ENCODE results near the gene SBF2. TPM values are rescaled to one million over a fixed set of nuclear protein-coding genes. Genes with fewer than 3 reads are reported as not detected.

SBF2 gene
- total and polyA plus RNA-seq, 5 donors, result 10.8 to 32.2 (median 22.3) TPM

DNA sequence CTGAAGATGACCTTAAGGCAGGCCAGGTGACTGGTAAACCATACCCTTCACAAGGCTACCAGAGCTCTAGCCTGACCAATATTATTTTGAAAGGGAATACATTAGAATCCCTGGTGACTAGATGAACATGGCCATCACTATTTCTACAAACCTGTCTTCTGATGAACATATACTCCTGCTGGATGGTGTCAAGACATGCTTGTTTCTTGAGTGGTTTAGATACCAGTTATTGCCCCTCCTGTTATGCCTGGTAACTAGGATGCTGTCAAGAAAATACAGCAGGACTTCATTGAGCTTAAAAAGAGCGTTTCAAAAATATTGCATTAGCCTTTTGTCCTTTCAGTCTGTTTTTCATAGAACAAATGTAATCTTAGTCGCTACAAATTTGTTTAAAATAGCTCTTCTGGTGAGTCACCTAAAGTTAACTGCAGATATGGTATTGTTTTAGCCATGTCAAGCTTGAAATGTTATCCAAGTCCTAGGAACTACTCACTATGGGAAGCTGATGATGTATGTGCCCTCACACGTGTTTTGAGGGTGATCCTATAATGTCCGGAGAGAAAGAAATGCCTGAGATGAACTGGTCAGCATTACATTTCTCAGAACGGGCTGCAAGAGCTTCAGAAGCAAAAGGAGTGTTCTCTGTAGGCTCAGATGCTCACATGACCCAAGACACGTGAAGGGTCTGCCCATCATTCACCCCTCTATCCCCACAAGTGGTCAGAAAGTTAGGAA lies 31.4 kb upstream of the SBF2 start:
- ATAC-seq, result no peak

DNA sequence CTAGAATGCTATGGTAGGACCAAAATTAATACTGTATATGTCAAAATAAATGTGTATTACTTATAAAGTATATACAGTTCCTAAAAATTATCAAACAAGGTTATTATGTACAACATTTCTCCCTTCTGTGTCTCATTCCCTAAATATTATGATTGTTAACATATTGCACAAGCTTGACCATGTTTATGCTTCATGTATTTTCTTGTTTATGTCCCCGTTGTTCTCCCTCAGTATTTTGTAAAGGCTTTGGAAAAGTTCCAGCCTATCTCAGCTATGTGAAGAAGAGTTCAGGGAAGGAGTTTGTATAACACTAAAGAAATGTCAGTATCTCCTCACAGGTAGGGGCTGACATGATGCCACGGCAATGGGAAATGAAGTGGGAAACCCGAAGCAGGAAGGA lies 30.5 kb upstream of the SBF2 start:
- WGBS, result 68% methylated on average over 3 of the region's 3 CpGs
- H3K9me3 ChIP-seq (ENCODE audit: control insufficient read depth, low read length), result no peaks in the 10 kb centered on the region
- ATAC-seq, result no peak
- H3K4me3 ChIP-seq (ENCODE audit: low read length), result no peak overlapping the region
- no peak overlapping the region for H3K27ac ChIP-seq (ENCODE audit: low read length)
- DNase-seq, result no peak
- H3K4me1 ChIP-seq (ENCODE audit: control insufficient read depth, insufficient read depth, low read length), result peaks cover 24% of the 10 kb centered on the region
- intact Hi-C loops (cut with DNase I), result no loop called here
- H3K27me3 ChIP-seq (ENCODE audit: control insufficient read depth, insufficient read depth), result no peaks in the 10 kb centered on the region

More for the DNA sequence above, 31.4 kb upstream of the SBF2 start:
- Histone ChIP-seq H3K9me3 (ENCODE audit: control insufficient read depth, low read length) (no peaks in the 10 kb centered on the region), H3K4me3 (ENCODE audit: low read length) (no peak overlapping the region), H3K27me3 (ENCODE audit: control insufficient read depth, insufficient read depth) (no peaks in the 10 kb centered on the region), H3K4me1 (ENCODE audit: control insufficient read depth, insufficient read depth, low read length) (peaks cover 24% of the 10 kb centered on the region), H3K27ac (ENCODE audit: low read length) (peak overlapping the region; percentile 6)
- intact Hi-C loops (cut with DNase I), result no loop called here
- 51% methylated on average over 6 of the region's 6 CpGs for WGBS
- no peak for DNase-seq

DNA sequence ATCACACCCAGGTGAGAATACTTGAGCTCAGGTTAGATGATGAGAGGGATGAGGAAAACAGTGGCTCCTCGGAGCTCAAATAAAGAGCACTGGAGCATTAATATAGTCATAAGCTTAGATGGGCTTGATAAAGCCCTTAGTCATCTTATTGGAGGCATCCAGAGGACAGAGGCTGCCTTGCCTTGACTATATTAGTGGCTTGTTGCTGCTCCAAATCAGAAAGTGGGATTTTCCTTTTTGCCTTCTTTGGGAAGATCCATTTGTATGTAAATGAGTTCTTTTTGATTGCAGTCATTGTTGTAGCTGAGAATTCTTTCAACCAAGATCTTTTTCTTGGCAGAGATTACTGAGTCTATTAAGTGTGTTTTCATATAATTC lies 29.8 kb upstream of the SBF2 start:
- Histone ChIP-seq H3K9me3 (ENCODE audit: control insufficient read depth, low read length) (no peaks in the 10 kb centered on the region), H3K27me3 (ENCODE audit: control insufficient read depth, insufficient read depth) (no peaks in the 10 kb centered on the region), H3K4me3 (ENCODE audit: low read length) (no peak overlapping the region), H3K27ac (ENCODE audit: low read length) (no peak overlapping the region), H3K4me1 (ENCODE audit: control insufficient read depth, insufficient read depth, low read length) (peaks cover 23% of the 10 kb centered on the region)
- DNase-seq (no peak), ATAC-seq (no peak)
- intact Hi-C loops (cut with DNase I), result no loop called here
- 31% methylated on average over 1 of the region's 1 CpG for WGBS

DNA sequence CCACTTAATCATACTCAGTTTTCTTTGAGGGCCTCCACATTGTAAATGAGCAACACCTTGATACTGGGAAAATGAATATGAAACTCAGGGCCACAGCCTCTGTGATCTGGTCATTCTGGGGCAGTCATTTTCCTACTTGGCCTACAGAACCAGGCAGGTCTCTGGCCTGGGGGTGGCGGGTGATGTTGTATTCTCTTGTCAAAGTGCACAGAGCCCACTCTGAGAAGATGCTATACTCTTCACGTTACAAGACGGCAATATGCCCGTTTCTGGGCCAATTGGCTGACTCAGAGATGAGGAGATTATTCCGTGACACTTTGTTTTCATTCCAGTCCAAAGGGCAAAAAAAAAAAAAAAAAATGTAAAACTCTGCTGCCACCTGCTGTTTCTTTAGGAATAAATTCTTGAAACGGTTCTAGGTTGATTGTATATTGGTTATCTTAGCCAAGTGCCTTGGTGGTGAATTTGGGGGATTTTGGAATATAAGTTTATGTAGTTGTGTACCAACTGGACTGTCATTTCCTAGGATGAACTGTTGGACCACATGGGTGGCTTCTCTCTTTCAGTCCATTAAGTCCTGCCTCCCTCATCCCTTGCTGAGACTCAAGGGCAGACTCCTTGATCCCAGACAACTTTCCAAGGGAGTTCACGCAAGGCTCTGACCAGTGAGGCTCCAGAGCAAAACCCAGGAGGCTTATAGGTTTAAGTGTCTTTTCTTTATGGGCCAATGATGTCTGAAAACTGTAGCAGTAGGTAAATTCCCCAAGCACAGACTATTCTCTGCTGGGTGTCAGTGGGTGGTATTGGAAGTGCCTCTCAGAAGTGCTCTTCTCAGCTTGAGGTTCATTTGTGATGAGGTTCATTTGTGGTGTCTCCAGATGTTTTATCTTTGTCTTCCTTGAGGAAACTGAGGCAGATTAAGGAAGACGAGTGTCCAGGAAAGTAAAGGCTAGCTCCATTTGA lies 29.1 kb upstream of the SBF2 start:
- ATAC-seq (peak; percentile 54 to 71), DNase-seq (peak; percentile 50 to 60 (median 57))
- Histone ChIP-seq H3K9me3 (ENCODE audit: control insufficient read depth, low read length) (no peaks in the 10 kb centered on the region), H3K27me3 (ENCODE audit: control insufficient read depth, insufficient read depth) (no peaks in the 10 kb centered on the region), H3K4me1 (ENCODE audit: control insufficient read depth, insufficient read depth, low read length) (peaks cover 18% of the 10 kb centered on the region), H3K4me3 (ENCODE audit: low read length) (no peak overlapping the region), H3K27ac (ENCODE audit: low read length) (peak overlapping the region; percentile 39)
- intact Hi-C loops (cut with DNase I), result no loop called here
- 34% methylated on average over 8 of the region's 8 CpGs for WGBS

DNA sequence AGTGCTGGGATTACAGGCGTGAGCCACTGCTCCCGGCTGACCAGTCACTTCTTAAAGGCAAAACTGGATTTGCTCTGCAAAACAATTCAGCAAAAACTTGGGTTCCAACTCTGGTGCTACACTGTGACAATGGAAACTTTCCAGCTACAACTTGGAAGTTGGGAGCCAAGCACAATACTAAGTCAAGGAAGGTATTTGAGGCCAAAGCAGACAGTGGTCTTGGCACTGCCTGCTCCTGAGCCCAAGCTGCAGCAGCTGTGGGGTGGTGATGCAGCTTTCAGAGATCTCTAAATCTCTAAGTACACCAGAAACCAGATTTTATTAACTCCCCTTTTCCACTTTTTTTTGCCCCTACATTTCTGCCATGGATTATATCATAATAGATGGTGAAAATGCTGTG lies 28.4 kb upstream of the SBF2 start:
- WGBS, result 67% methylated on average over 2 of the region's 2 CpGs
- H3K4me1 ChIP-seq (ENCODE audit: control insufficient read depth, insufficient read depth, low read length), result peaks cover 17% of the 10 kb centered on the region
- ATAC-seq, result peak; percentile 52 to 68
- peak overlapping the region; percentile 72 for H3K27ac ChIP-seq (ENCODE audit: low read length)
- intact Hi-C loops (cut with DNase I), result no loop called here
- no peaks in the 10 kb centered on the region for H3K27me3 ChIP-seq (ENCODE audit: control insufficient read depth, insufficient read depth)
- no peak overlapping the region for H3K4me3 ChIP-seq (ENCODE audit: low read length)
- peak in 1 of 3 donors; percentile 64 for DNase-seq
- no peaks in the 10 kb centered on the region for H3K9me3 ChIP-seq (ENCODE audit: control insufficient read depth, low read length)

DNA sequence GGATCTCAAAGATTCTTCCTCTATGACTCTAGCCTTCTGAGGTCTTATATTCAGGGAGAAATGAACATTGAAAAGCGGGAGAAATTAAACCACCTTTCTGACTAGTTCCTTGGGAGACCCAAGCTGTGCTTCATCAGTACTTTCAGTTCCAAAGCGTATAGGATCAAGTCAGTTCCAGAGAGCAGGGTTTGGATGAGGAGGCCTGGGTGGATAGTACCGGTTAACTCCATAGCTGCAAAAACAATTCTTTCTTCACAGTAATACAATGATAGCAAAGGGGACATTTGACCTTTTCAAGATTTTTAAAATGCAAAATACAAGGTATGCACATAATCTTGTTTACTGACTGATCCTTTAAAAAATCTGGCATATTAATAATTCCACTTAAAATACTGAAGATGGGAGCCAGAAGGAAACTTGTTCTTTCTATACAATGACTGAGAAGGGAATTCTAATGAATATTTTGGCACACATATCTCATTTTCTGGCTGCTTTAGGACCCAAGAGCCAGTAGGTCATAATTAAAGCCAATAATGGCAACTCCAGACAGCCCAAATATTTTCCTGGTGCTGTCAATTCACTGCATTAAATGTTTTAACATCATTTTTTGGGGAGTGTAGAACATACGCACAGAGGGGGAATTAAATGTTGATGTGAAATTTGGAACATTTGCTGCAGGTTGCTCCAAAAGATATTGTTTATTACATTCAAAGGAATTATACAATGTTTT lies 26.9 kb upstream of the SBF2 start:
- Histone ChIP-seq H3K9me3 (ENCODE audit: control insufficient read depth, low read length) (no peaks in the 10 kb centered on the region), H3K27ac (ENCODE audit: low read length) (no peak overlapping the region), H3K4me3 (ENCODE audit: low read length) (no peak overlapping the region), H3K27me3 (ENCODE audit: control insufficient read depth, insufficient read depth) (no peaks in the 10 kb centered on the region), H3K4me1 (ENCODE audit: control insufficient read depth, insufficient read depth, low read length) (peaks cover 4% of the 10 kb centered on the region)
- 91% methylated on average over 4 of the region's 4 CpGs for WGBS
- DNase-seq, result no peak
- intact Hi-C loops (cut with DNase I), result no loop called here
- no peak for ATAC-seq

DNA sequence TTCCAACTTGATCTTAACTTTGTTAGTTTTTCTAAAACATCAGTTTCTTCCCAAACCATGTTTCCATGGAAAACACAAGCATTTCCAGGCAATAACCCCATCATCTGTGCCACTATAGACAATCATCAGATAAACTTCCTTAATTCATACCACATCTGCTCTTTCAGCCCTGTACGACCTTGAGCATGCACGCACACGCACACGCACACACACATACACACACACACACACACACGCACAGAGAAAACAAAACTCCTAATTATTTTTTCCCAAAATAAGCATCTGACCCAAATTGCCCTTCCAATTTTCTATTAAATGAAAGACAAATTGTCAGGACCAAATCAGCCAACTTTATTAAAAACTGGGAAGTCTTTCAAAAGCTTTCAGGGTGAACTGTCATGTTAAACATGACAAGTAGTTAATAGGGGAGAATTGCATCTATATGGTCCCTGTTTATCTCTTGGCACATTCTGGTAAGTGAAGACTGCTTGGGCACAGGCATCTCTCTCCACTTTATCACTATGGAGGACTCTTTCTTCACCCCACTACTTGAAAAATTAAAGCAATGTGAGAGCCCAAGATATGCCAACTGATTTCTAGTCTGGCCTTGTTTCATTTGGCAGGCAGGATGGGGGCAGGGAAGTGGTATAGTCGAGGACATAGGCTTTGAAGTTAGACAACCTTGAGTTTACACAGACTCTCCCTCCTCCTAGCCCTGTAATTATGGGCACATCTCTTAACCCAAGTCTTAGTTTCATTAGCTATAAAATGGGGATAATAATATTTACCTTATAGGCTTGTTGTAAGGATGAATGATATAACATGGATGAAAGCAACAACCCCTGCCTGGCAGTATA lies 25.9 kb upstream of the SBF2 start:
- DNase-seq, result no peak
- intact Hi-C loops (cut with DNase I), result loop anchor here in 1 of 4 donors (10.0 kb wide), 1 partner anchor 45 kb away; no protein-coding TSS in a partner anchor
- ATAC-seq, result no peak
- Histone ChIP-seq H3K4me3 (ENCODE audit: low read length) (no peak overlapping the region), H3K9me3 (ENCODE audit: control insufficient read depth, low read length) (no peaks in the 10 kb centered on the region), H3K27ac (ENCODE audit: low read length) (no peak overlapping the region), H3K27me3 (ENCODE audit: control insufficient read depth, insufficient read depth) (no peaks in the 10 kb centered on the region), H3K4me1 (ENCODE audit: control insufficient read depth, insufficient read depth, low read length) (peaks cover 2% of the 10 kb centered on the region)
- 59% methylated on average over 6 of the region's 6 CpGs for WGBS

DNA sequence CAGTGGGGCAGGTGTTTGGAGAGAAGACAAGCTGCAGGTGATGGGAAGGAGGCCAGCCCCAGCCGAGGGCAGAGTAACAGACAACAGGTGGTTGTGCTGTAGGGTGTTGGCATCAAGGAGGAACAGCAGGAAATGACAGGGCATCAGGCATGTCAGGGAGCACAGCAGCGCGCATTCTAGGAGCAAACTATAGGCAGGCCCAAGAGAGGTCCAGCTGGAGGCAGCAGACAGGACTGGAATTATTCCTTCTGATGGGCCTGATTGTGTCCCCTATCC lies 24.4 kb upstream of the SBF2 start:
- Histone ChIP-seq H3K4me3 (ENCODE audit: low read length) (no peak overlapping the region), H3K27ac (ENCODE audit: low read length) (peak overlapping the region; percentile 56), H3K9me3 (ENCODE audit: control insufficient read depth, low read length) (no peaks in the 10 kb centered on the region), H3K27me3 (ENCODE audit: control insufficient read depth, insufficient read depth) (no peaks in the 10 kb centered on the region), H3K4me1 (ENCODE audit: control insufficient read depth, insufficient read depth, low read length) (peaks cover 2% of the 10 kb centered on the region)
- 84% methylated on average over 3 of the region's 3 CpGs for WGBS
- DNase-seq, result no peak
- intact Hi-C loops (cut with DNase I), result loop anchor here in 1 of 4 donors (10.0 kb wide), 1 partner anchor 46 kb away; no protein-coding TSS in a partner anchor
- ATAC-seq, result no peak

DNA sequence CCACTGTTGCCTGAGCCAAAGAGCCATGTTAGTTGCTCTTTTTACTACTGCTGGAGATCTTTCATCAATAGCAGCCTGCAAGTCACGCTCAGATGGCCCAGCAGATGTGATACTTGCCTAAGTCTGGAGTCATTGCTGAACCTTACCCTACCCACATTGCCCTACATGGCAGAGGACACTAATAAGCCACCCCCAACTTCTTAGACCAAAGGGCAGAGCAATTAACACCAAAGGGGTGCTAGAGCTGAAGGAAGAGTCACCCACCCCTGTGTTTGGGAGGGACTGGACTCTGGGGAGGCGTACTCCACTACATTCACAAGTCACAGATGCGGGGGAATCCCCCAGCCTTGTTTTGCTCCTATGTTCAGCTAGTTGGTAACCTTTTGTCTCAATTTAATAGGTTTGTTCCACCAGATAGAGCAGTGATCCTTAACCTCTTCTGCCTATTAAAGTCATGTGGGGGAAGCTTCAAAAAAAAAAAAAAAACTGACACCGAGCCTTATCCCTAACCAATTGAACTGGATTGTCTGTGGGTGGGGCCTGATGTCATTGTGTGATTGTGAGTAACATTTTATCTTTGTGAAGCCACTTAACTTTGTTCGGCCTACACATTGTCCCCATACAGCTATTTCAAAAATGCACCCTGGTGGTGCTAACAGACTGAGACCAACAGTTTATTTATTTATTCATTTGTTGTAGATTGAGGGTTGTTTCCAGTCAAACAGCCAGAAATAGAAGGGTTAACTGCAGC lies 23.9 kb upstream of the SBF2 start:
- Histone ChIP-seq H3K4me1 (ENCODE audit: control insufficient read depth, insufficient read depth, low read length) (peaks cover 2% of the 10 kb centered on the region), H3K4me3 (ENCODE audit: low read length) (no peak overlapping the region), H3K9me3 (ENCODE audit: control insufficient read depth, low read length) (no peaks in the 10 kb centered on the region), H3K27ac (ENCODE audit: low read length) (peak overlapping the region; percentile 56), H3K27me3 (ENCODE audit: control insufficient read depth, insufficient read depth) (no peaks in the 10 kb centered on the region)
- DNase-seq (no peak), ATAC-seq (peak in 1 of 2 donors; percentile 5)
- 83% methylated on average over 5 of the region's 5 CpGs for WGBS
- intact Hi-C loops (cut with DNase I), result loop anchor here in 1 of 4 donors (10.0 kb wide), 1 partner anchor 47 kb away; no protein-coding TSS in a partner anchor

Measured in right cardiac atrium (tissue), 5 donors.